ENCODE measurements around the gene P2RX6. TPM values are rescaled to one million over a fixed set of nuclear protein-coding genes. Genes with fewer than 3 reads are reported as not detected.

Gene P2RX6
- total RNA-seq, 1 experiment from 2014 or later = 0.46 TPM

- ChIA-PET CTCF (no interaction called here), POLR2A (interaction anchor here (0.7 kb wide), 1 partner anchor 15 kb away, joined by 4 read pairs; no protein-coding TSS in a partner anchor)
These were observed 41.9 kb upstream of the P2RX6 start for GRCh38 chr22:20972933-20973577.

GRCh38 chr22:20973634-20974286, 41.2 kb upstream of the P2RX6 start:
- intact Hi-C loops (cut with micrococcal nuclease; ENCODE audit: unreplicated experiment) = no loop called here
- Histone ChIP-seq H3K27me3 (ENCODE audit: control insufficient read depth, insufficient read depth, low read length) (no peaks in the 10 kb centered on the region), H3K36me3 (ENCODE audit: control insufficient read depth, insufficient read depth, low read length) (no peaks in the 10 kb centered on the region), H3K4me1 (ENCODE audit: control insufficient read depth, insufficient read depth, low read length) (no peaks in the 10 kb centered on the region), H3K9me3 (ENCODE audit: control insufficient read depth, insufficient read depth, low read depth, low read length) (no peaks in the 10 kb centered on the region), H3K27ac (ENCODE audit: low read length) (no peak overlapping the region), H3K4me3 (ENCODE audit: low read depth in 2 of 2, low read length in 2 of 2) (no peak overlapping the region)
- DNase-seq (ENCODE audit: low read depth, low spot score) = no peak
- in situ Hi-C loops (cut with HindIII; ENCODE audit: low pct_unique_long_range_greater_than_20kb, low sequenced_read_pairs) = no loop called here
- no TSS peak for BruUV-seq (replicated peaks)
- ChIA-PET CTCF (no interaction called here), POLR2A (no interaction called here)
- ATAC-seq = peak; percentile 37; the same call in 1 of the 2 replicates
- TF ChIP-seq CTCF (IDR thresholded peaks at IDR 0.05) = no peak
- no peak for TF ChIP-seq TCF7L2 (IDR thresholded peaks at IDR 0.05; ENCODE audit: low read depth, low read length)
- TF ChIP-seq SIN3A (IDR thresholded peaks at IDR 0.05; ENCODE audit: borderline replicate concordance, insufficient read depth, low read depth, low read length) = no peak
- no peak for TF ChIP-seq POLR2AphosphoS5 (IDR thresholded peaks at IDR 0.05; ENCODE audit: low read depth, low read length)

More at GRCh38 chr22:20972933-20973577, 41.9 kb upstream of the P2RX6 start:
- intact Hi-C loops (cut with micrococcal nuclease; ENCODE audit: unreplicated experiment) (no loop called here), in situ Hi-C loops (cut with HindIII; ENCODE audit: low pct_unique_long_range_greater_than_20kb, low sequenced_read_pairs) (no loop called here)
- H3K4me1 ChIP-seq (ENCODE audit: control insufficient read depth, insufficient read depth, low read length) = no peaks in the 10 kb centered on the region
- BruUV-seq (replicated peaks) = no TSS peak
- H3K36me3 ChIP-seq (ENCODE audit: control insufficient read depth, insufficient read depth, low read length) = no peaks in the 10 kb centered on the region
- DNase-seq (ENCODE audit: low read depth, low spot score) (no peak), ATAC-seq (no peak)
- no peak overlapping the region for H3K27ac ChIP-seq (ENCODE audit: low read length)
- no peaks in the 10 kb centered on the region for H3K9me3 ChIP-seq (ENCODE audit: control insufficient read depth, insufficient read depth, low read depth, low read length)
- no peak overlapping the region for H3K4me3 ChIP-seq (ENCODE audit: low read depth in 2 of 2, low read length in 2 of 2)
- H3K27me3 ChIP-seq (ENCODE audit: control insufficient read depth, insufficient read depth, low read length) = no peaks in the 10 kb centered on the region
- TF ChIP-seq SIN3A (IDR thresholded peaks at IDR 0.05; ENCODE audit: borderline replicate concordance, insufficient read depth, low read depth, low read length) (no peak), TCF7L2 (IDR thresholded peaks at IDR 0.05; ENCODE audit: low read depth, low read length) (no peak), CTCF (IDR thresholded peaks at IDR 0.05) (no peak), REST (IDR thresholded peaks at IDR 0.05; ENCODE audit: insufficient read depth in 1 of 2, low read depth in 2 of 2, low read length in 1 of 2) (no peak), POLR2AphosphoS5 (IDR thresholded peaks at IDR 0.05; ENCODE audit: low read depth, low read length) (no peak)

All from Panc1 (cell line).